NCI-H446 (cell line): ENCODE data around the gene THAP11.

Source experiments
- DNase-seq, 2 experiments: peaks; one replicate each; lab custom pipeline; 2025; lab: John Stamatoyannopoulos, UW

The THAP11 gene

GRCh38 chr16:67883872-67884261 lies 41.7 kb downstream of the THAP11 start:
- DNase-seq, result peak in 1 of 2 experiments; percentile 5

- DNase-seq, result peak; percentile 40 to 81
Measured at GRCh38 chr16:67884684-67885083, 42.6 kb downstream of the THAP11 start, which contains the start of gene NRN1L. TSS of gene NRN1L (plus strand) at chr16:67884885. CDS start at chr16:67884904, 19 bp downstream.

GRCh38 chr16:67885545-67885944 lies 43.4 kb downstream of the THAP11 start:
- no peak for DNase-seq

- no peak for DNase-seq
Measured at GRCh38 chr16:67885976-67886375, 43.9 kb downstream of the THAP11 start.

GRCh38 chr16:67886387-67886786 lies 44.3 kb downstream of the THAP11 start:
- DNase-seq, result no peak

GRCh38 chr16:67888331-67888730 lies 46.2 kb downstream of the THAP11 start:
- DNase-seq, result no peak

GRCh38 chr16:67892375-67892774 lies 50.3 kb downstream of the THAP11 start:
- DNase-seq, result no peak

GRCh38 chr16:67892899-67893742 lies 51.0 kb downstream of the THAP11 start, which contains the start of gene PSKH1:
TSS of gene PSKH1 (plus strand) at chr16:67893254. CDS start at chr16:67908750, 15,496 bp downstream.
- peak; percentile 81 to 92 for DNase-seq
